ENCODE measurements around the gene PSMA6.

The PSMA6 gene

DNA sequence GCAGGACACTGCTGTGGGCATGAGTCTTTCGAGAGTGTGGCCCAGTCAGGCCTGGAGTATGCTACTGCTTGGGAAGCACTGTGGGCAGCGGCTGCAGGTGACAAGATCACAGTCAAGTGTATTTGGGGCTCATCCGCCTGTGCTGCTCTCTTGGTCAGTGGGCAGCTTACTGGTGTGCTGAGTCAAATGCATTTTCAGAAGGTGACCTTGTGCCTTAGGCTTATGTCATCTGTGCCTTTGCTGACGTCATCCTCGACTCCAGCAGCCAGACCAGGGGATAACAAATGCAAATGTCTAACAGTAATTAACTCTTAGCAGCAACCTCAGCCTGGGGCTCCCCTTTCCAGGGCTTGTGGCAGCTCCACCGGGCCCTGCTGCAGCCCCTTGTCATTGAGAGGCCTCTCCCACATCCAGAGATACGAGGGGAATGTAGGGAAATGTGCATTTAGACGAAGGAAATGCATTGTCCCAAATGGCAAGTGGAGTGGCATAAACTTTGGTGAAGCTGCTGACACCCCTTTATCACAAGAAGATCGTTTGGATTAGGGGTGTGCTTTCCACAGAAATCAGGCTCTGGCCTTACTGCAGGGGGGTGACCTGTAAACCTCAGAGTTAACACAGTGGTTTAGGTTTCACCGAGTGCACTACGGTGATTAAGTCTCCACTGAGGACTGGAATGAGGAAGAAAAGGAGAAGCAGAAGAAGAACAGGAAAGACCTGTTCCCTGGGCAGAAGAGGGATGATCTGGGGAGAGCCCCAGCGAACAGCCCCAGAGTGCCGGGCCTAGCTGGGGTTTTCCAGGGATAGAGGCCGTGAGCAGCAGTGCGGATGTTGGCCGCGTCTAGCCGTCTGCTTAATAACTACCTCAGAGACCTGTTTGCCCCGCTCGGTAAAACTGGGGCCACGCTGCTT is 39.7 kb downstream of the PSMA6 start:
- Histone ChIP-seq H3K27me3 (ENCODE audit: insufficient read depth, poor library complexity, severe bottlenecking) (no peaks in the 10 kb centered on the region), H3K27ac (ENCODE audit: poor library complexity, severe bottlenecking) (peak overlapping the region; percentile 83), H3K9me3 (ENCODE audit: severe bottlenecking) (no peaks in the 10 kb centered on the region), H3K4me1 (ENCODE audit: insufficient read depth, poor library complexity, severe bottlenecking) (peaks cover 43% of the 10 kb centered on the region), H3K36me3 (ENCODE audit: low read depth) (no peaks in the 10 kb centered on the region), H3K4me3 (ENCODE audit: severe bottlenecking) (no peak overlapping the region)
- peak; percentile 58 for ATAC-seq (ENCODE audit: low read depth)
- TF ChIP-seq, protein P1, sequence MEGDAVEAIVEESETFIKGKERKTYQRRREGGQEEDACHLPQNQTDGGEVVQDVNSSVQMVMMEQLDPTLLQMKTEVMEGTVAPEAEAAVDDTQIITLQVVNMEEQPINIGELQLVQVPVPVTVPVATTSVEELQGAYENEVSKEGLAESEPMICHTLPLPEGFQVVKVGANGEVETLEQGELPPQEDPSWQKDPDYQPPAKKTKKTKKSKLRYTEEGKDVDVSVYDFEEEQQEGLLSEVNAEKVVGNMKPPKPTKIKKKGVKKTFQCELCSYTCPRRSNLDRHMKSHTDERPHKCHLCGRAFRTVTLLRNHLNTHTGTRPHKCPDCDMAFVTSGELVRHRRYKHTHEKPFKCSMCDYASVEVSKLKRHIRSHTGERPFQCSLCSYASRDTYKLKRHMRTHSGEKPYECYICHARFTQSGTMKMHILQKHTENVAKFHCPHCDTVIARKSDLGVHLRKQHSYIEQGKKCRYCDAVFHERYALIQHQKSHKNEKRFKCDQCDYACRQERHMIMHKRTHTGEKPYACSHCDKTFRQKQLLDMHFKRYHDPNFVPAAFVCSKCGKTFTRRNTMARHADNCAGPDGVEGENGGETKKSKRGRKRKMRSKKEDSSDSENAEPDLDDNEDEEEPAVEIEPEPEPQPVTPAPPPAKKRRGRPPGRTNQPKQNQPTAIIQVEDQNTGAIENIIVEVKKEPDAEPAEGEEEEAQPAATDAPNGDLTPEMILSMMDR (IDR thresholded peaks at IDR 0.05; ENCODE audit: poor library complexity, severe bottlenecking), result no peak
- peak; percentile 84 for DNase-seq (ENCODE audit: low spot score)

DNA sequence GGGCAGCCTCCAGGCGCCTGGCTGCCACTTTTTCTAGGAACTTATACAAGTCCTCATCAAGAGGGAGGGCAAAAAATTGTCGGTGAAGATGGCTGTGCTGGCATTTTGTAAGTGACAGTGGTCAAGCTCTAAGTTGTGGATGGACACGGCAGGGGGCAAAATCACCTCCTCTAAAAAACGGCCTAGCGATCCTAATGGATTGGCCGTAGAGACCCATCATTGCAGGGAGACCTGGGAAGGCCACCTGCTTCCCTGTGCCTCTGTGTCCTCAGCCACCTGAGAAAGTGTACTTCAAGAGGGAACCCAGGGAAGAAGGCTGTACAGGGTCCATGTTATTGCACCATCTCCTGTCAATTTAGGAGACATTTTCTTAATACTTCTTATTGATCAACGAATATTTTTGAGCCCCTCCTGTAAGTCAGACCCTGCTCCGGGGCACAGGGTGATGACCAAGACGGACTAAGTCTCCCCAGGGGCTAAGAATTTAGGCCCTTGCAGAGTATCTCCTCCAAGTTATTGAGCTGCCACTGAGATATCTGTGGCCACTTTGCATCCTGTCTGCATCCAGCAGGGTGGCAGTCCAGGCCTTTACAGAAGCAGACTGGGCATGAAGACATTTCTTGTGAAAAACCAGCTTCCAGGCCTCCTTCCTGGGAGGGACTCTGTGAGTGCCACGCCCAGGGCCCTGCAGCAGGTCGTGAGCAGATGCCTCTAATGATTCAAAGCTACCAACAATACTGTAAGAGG is 40.5 kb downstream of the PSMA6 start:
- Histone ChIP-seq H3K27ac (ENCODE audit: poor library complexity, severe bottlenecking) (peak overlapping the region; percentile 83), H3K4me1 (ENCODE audit: insufficient read depth, poor library complexity, severe bottlenecking) (peaks cover 51% of the 10 kb centered on the region), H3K27me3 (ENCODE audit: insufficient read depth, poor library complexity, severe bottlenecking) (no peaks in the 10 kb centered on the region), H3K4me3 (ENCODE audit: severe bottlenecking) (no peak overlapping the region), H3K36me3 (ENCODE audit: low read depth) (no peaks in the 10 kb centered on the region), H3K9me3 (ENCODE audit: severe bottlenecking) (no peaks in the 10 kb centered on the region)
- TF ChIP-seq, protein P1 (IDR thresholded peaks at IDR 0.05; ENCODE audit: poor library complexity, severe bottlenecking), result no peak
- peak; percentile 40 for ATAC-seq (ENCODE audit: low read depth)
- DNase-seq (ENCODE audit: low spot score), result no peak

DNA sequence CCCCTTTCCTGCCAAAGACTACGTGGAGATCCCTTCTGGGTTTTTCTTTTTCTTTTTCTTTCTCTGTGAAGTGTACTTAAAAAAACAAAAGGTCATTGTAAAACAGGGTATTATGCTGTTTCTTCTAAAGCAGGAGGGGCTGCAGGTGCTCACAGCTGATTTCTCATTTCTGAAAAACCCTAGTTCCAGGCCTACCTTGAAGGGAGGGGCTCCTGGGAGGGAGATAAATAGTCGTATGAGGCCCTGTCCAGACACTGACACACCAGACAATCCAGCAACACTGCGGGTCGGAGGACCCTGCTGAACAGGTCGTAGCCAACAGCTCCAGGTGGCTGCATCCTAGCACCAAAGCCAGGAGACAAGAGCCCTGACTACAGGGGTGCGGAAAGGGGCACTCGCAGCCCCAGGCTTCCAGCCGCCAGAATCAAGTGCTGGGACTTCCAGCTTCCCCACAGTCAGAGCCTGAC is 41.1 kb downstream of the PSMA6 start:
- TF ChIP-seq, protein P1 (IDR thresholded peaks at IDR 0.05; ENCODE audit: poor library complexity, severe bottlenecking), result no peak
- Histone ChIP-seq H3K4me1 (ENCODE audit: insufficient read depth, poor library complexity, severe bottlenecking) (peaks cover 56% of the 10 kb centered on the region), H3K9me3 (ENCODE audit: severe bottlenecking) (no peaks in the 10 kb centered on the region), H3K27ac (ENCODE audit: poor library complexity, severe bottlenecking) (peak overlapping the region; percentile 83), H3K4me3 (ENCODE audit: severe bottlenecking) (no peak overlapping the region), H3K27me3 (ENCODE audit: insufficient read depth, poor library complexity, severe bottlenecking) (no peaks in the 10 kb centered on the region), H3K36me3 (ENCODE audit: low read depth) (no peaks in the 10 kb centered on the region)
- no peak for ATAC-seq (ENCODE audit: low read depth)
- no peak for DNase-seq (ENCODE audit: low spot score)

DNA sequence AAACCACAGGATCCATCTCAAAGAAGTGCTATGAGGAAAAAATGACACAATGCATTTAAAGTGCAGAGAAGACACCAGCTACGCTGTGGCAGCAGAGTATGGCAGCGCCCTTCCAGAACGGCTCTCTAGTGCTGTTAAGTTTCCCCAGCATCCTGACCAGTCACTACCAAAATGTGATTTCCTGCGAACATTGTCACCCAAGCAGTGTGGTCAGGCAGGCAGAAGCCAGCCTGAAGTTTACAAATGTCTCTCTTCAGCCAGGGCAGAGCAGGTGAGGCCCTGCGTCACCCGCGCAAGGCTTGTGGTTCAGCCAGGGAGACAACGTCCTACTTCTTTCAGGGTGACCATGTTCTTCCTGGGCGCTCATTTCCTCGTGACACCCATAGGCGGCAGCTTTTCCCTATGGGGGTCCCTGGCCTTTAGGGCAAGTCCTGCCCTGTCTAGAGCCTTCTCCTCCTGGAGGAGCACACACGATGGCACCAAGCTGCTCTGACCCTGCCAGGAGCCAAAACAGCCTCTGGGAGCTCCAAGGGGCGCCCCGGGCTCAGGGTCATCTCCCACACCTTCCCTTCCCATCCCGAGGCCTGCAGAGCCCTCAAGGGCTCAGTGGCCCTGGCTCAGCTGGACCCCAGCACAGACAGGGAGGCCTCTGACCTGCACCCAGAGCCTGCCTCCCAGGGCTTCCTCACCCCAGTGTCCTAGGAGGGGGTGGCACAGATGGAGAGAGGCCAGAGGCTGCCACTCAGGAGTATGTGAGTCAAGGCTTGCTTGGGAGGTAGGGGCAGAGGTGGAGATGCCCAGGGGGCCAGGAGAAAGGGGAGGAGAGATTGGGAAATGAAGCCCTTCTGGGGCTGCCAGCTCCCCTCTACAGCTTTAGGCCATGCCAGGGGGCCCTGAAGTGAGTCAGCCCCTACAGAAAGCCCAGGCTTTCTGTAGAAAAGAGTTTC is 41.9 kb downstream of the PSMA6 start:
- Histone ChIP-seq H3K27ac (ENCODE audit: poor library complexity, severe bottlenecking) (peak overlapping the region; percentile 83), H3K4me1 (ENCODE audit: insufficient read depth, poor library complexity, severe bottlenecking) (peaks cover 56% of the 10 kb centered on the region), H3K9me3 (ENCODE audit: severe bottlenecking) (no peaks in the 10 kb centered on the region), H3K4me3 (ENCODE audit: severe bottlenecking) (no peak overlapping the region), H3K36me3 (ENCODE audit: low read depth) (no peaks in the 10 kb centered on the region), H3K27me3 (ENCODE audit: insufficient read depth, poor library complexity, severe bottlenecking) (no peaks in the 10 kb centered on the region)
- TF ChIP-seq, protein P1 (IDR thresholded peaks at IDR 0.05; ENCODE audit: poor library complexity, severe bottlenecking), result no peak
- DNase-seq (ENCODE audit: low spot score), result no peak
- no peak for ATAC-seq (ENCODE audit: low read depth)

Data from RWPE2 (cell line).